Limb (tissue), 2 donors: Measurements from ENCODE around the gene C3.
A peak's percentile ranks its signal among the peaks of the same experiment; 100 is the strongest.

Source experiments
- DNase-seq, 2 donors: peaks; one replicate each; pipeline ENCODE4 v3.0.0-alpha.2; 2016; ENCODE audit errors: extremely low spot score in 2 of 2

The C3 gene

GRCh38 chr19:6731822-6732221, 11.4 kb upstream of the C3 start:
- DNase-seq: no peak

- DNase-seq: no peak
These were observed 10.7 kb upstream of the C3 start for GRCh38 chr19:6730941-6731670.

DNA sequence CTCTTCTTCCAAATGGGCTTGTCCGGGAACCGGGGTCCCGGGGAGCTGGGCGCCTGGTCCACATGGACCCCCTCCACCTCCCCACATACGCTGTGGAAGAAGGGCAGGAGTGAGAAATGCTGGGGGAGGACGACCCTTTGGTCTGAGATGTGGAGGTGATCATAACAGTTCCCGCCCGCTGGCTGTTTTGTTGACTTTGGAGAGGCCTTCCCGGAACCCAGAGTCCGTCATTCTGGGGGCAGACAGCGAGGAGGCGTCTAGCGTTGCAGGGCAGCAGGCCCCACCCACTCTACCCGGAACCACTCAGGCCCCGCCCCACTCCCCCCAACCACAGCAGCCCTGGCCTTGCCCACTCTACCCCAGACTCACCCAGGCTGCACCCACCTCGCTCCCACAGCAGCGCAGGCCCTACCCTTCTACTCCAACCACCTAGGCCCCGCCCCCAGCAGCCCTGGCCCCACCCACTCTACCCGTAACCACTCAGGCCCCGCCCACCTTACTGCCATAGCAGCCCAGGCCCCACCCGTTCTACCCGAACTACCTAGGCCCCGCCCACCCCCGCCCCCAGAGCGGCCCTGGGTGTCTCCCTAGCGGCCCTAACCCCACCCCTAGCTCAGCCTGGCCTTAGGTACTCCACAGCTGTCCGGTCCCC, 9.8 kb upstream of the C3 start:
- DNase-seq: peak in 1 of 2 donors; percentile 56

DNA sequence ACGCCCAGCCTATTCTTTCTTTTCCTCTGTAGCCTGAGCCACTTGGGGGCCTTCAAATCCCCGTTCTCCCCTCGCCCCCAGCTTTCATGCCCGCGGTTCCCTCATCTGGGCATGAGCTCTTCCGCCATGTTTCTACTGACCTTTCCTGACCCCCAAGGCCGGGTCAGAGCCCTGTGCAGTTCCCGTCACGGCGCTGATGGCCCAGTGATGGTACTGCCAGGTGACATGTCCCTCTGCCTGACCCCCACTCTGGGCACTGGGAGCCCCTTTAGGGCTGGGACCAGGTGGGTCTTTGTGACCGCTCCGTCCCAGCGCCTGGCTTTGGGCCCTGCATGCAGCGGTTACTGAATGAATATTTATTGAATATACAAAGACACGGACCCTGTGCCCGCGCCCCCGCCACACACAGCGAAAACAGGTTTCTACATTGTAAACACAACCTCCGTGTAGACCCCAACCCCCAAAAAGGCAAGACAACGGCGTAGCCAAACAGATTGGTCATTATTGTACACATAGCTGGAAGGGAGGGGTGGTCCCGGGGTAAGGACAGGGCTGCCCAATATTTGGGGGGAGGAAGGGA, 9.2 kb upstream of the C3 start:
- peak in 1 of 2 donors; percentile 16 for DNase-seq

GRCh38 chr19:6728346-6728745, 7.9 kb upstream of the C3 start:
- DNase-seq: peak in 1 of 2 donors; percentile 17

DNA sequence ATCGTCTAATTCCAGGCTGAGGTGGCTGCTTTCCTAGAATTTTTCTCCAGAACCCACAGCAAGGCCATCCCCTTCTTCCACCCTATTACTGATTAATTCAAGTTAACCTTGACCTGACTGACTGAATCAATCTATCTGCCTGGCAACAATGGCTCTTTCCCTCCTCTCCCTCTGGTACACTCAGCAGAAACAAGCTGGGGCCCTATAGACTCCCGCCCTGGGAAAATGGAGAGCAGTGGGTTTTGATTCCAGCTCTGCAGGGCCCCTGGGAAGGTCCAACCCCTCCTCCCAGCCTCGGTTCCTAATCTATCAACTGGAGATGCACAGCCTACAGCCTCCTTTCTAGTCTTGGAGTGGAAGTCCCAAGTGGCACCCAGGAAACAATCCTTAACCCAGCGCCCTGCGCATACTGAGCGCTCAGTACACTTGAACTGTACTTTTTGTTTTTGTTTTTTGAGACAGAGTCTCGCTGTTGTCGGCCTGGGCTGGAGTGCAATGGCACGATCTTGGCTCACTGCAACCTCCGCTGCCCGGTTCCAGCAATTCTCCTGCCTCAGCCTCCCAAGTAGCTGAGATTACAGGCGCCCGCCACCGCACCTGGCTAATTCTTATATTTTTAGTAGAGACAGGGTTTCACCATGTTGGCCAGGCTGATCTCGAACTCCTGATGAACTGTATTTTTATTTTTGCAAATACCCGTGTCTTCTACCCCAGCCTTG, 5.2 kb upstream of the C3 start:
- DNase-seq: no peak

- no peak for DNase-seq
These were observed 4.4 kb upstream of the C3 start for GRCh38 chr19:6724631-6725492.

DNA sequence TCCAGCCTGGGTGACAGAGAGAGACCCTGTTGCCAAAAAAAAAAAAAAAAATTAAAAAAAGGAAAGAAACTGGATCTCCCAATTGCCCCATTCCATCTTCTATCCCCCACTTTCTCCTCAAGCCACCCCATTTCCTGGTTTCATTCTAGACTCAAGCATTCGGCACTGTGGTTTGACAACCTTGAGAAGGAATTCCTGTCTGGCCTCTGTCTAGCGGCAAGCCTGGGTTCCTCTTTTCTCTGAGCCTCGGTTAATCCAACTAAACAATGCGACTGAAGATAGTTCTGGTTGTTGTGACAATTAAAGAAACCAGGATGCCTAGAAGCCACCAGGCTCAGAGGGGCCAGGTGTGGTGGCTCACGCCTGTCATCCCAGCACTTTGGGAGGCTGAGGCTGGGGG, 3.3 kb upstream of the C3 start:
- no peak for DNase-seq

GRCh38 chr19:6723108-6723618, 2.7 kb upstream of the C3 start:
- peak in 1 of 2 donors; percentile 32 for DNase-seq

GRCh38 chr19:6721773-6722172, 1.3 kb upstream of the C3 start:
- no peak for DNase-seq

DNA sequence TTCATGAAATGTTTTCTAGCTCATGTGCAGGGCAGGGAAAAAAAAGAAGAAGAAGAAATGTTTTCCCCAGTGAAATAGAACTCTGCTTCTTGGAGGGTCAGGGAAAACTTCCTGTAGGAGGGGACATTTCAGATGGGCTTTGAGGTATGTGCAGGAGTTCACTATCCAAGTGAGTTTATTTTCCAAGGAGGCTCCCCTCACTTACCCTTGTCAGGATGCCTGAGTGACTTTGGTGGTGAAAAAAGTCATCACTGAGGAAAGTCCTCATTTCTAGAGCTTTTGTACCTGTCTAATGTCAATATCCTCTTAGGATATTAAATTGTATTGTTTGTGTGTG, 656 bp upstream of the C3 start:
- DNase-seq: no peak

GRCh38 chr19:6719992-6720368, 470 bp downstream of the C3 start:
- no peak for DNase-seq

- DNase-seq: peak in 1 of 2 donors; percentile 11
These were observed 949 bp downstream of the C3 start for GRCh38 chr19:6719540-6719861.

GRCh38 chr19:6718741-6719539, 1.5 kb downstream of the C3 start:
- peak in 1 of 2 donors; percentile 27 for DNase-seq

GRCh38 chr19:6718111-6718740, 2.2 kb downstream of the C3 start:
- DNase-seq: peak in 1 of 2 donors; percentile 21

- peak in 1 of 2 donors; percentile 16 for DNase-seq
These were observed 2.9 kb downstream of the C3 start for GRCh38 chr19:6717441-6717971.

GRCh38 chr19:6717036-6717435, 3.4 kb downstream of the C3 start:
- peak in 1 of 2 donors; percentile 21 for DNase-seq

DNA sequence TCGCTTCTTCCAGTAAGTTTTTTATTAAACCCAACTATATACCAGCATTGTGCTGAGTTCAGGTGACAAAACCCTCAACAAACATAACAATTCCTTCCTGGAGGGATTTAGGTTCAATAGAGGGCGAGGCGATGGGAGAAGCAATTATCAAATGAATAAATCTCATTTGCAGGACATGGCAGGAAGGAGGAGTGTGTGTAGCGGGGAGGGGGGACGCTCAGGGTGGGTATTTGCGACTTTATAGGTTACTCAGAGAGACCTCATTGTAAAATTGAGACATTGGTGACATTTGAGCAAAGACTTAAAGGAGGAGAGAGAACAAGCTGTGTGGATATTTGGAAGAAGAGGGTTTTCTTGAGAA, 3.9 kb downstream of the C3 start:
- no peak for DNase-seq

- no peak for DNase-seq
These were observed 5.5 kb downstream of the C3 start for GRCh38 chr19:6714749-6715555.
